ENCODE data around the gene FCRL5. TPM values are rescaled to one million over a fixed set of nuclear protein-coding genes. Genes with fewer than 3 reads are reported as not detected.

Gene FCRL5
- total RNA-seq, 1 experiment from 2014 or later = not detected

- Histone ChIP-seq H3K4me1 (ENCODE audit: insufficient read depth, low read length, poor library complexity, severe bottlenecking) (no peaks in the 10 kb centered on the region), H3K36me3 (ENCODE audit: insufficient read depth, low read length, poor library complexity, severe bottlenecking) (no peaks in the 10 kb centered on the region), H3K9me3 (ENCODE audit: low read depth, low read length, poor library complexity, severe bottlenecking) (peaks cover 4% of the 10 kb centered on the region), H3K4me3 (ENCODE audit: low read depth, low read length, poor library complexity, severe bottlenecking) (no peak overlapping the region), H3K27me3 (replicated peaks; ENCODE audit: insufficient read depth, low read depth, low read length, poor library complexity) (peaks cover 27% of the 10 kb centered on the region), H3K27ac (ENCODE audit: low read depth, low read length, poor library complexity, severe bottlenecking) (no peak overlapping the region)
- ChIA-PET POLR2A (ENCODE audit: low non-redundant PET) (no interaction called here), CTCF (no interaction called here)
- TF ChIP-seq CTCF (conservative IDR thresholded peaks at IDR 0.05; ENCODE audit: low read depth, low read length) = no peak
- TF ChIP-seq EZH2 (IDR thresholded peaks at IDR 0.05; ENCODE audit: borderline replicate concordance, low read depth, low read length, poor library complexity, severe bottlenecking) = no peak
- DNase-seq (ENCODE audit: low spot score) = no peak
- intact Hi-C loops (cut with micrococcal nuclease; ENCODE audit: unreplicated experiment) = no loop called here
- no TSS peak for BruUV-seq (replicated peaks)
Observed at GRCh38 chr1:157477419-157477818, 74.9 kb downstream of the FCRL5 start.

DNA sequence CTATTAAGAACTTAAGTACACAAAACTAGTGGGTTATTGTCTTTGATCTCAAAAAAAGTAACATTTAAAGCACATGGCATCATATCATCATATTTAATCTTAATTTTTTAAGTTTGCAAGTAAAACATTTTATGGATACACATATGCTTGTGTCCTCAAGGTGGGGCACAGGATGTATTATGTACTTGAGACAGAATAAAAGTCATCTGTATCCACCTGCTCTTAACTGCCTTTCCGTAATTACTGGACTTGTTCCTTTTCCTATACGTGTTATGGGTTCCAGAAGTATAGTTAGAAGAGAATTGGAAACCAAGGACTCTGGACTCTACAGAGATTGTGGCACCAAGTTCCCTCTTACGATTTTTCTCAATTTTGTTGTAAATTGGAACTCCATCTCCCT lies 79.4 kb downstream of the FCRL5 start:
- intact Hi-C loops (cut with micrococcal nuclease; ENCODE audit: unreplicated experiment) = no loop called here
- no TSS peak for BruUV-seq (replicated peaks)
- H3K27ac ChIP-seq (ENCODE audit: low read depth, low read length, poor library complexity, severe bottlenecking) = no peak overlapping the region
- H3K4me1 ChIP-seq (ENCODE audit: insufficient read depth, low read length, poor library complexity, severe bottlenecking) = no peaks in the 10 kb centered on the region
- no peaks in the 10 kb centered on the region for H3K36me3 ChIP-seq (ENCODE audit: insufficient read depth, low read length, poor library complexity, severe bottlenecking)
- TF ChIP-seq CTCF (conservative IDR thresholded peaks at IDR 0.05; ENCODE audit: low read depth, low read length) (no peak), EZH2 (IDR thresholded peaks at IDR 0.05; ENCODE audit: borderline replicate concordance, low read depth, low read length, poor library complexity, severe bottlenecking) (no peak)
- H3K9me3 ChIP-seq (ENCODE audit: low read depth, low read length, poor library complexity, severe bottlenecking) = peaks cover 4% of the 10 kb centered on the region
- CTCF ChIA-PET = no interaction called here
- POLR2A ChIA-PET (ENCODE audit: low non-redundant PET) = no interaction called here
- DNase-seq (ENCODE audit: low spot score) = no peak
- peaks cover 31% of the 10 kb centered on the region for H3K27me3 ChIP-seq (replicated peaks; ENCODE audit: insufficient read depth, low read depth, low read length, poor library complexity)
- no peak overlapping the region for H3K4me3 ChIP-seq (ENCODE audit: low read depth, low read length, poor library complexity, severe bottlenecking)

GRCh38 chr1:157472056-157472701 lies 80.1 kb downstream of the FCRL5 start:
- CTCF ChIA-PET = no interaction called here
- no TSS peak for BruUV-seq (replicated peaks)
- H3K27me3 ChIP-seq (replicated peaks; ENCODE audit: insufficient read depth, low read depth, low read length, poor library complexity) = peaks cover 31% of the 10 kb centered on the region
- POLR2A ChIA-PET (ENCODE audit: low non-redundant PET) = no interaction called here
- no peak overlapping the region for H3K27ac ChIP-seq (ENCODE audit: low read depth, low read length, poor library complexity, severe bottlenecking)
- H3K9me3 ChIP-seq (ENCODE audit: low read depth, low read length, poor library complexity, severe bottlenecking) = peaks cover 4% of the 10 kb centered on the region
- intact Hi-C loops (cut with micrococcal nuclease; ENCODE audit: unreplicated experiment) = no loop called here
- DNase-seq (ENCODE audit: low spot score) = no peak
- H3K4me3 ChIP-seq (ENCODE audit: low read depth, low read length, poor library complexity, severe bottlenecking) = no peak overlapping the region
- H3K36me3 ChIP-seq (ENCODE audit: insufficient read depth, low read length, poor library complexity, severe bottlenecking) = no peaks in the 10 kb centered on the region
- TF ChIP-seq EZH2 (IDR thresholded peaks at IDR 0.05; ENCODE audit: borderline replicate concordance, low read depth, low read length, poor library complexity, severe bottlenecking) (no peak), CTCF (conservative IDR thresholded peaks at IDR 0.05; ENCODE audit: low read depth, low read length) (no peak)
- H3K4me1 ChIP-seq (ENCODE audit: insufficient read depth, low read length, poor library complexity, severe bottlenecking) = no peaks in the 10 kb centered on the region
